ENCODE data around the gene SCYGR3.

SCYGR3 gene

GRCh38 chr2:227613272-227613660 lies 1.4 kb downstream of the SCYGR3 start:
- no peak for DNase-seq
- no peak for TF ChIP-seq CTCF (IDR thresholded peaks at IDR 0.05; ENCODE audit: low read length)
- TF ChIP-seq EZH2phosphoT487 (IDR thresholded peaks at IDR 0.05; ENCODE audit: low read length) = no peak
- no peak for TF ChIP-seq EZH2 (optimal IDR thresholded peaks at IDR 0.05; ENCODE audit: low read depth, low read length)

GRCh38 chr2:227612546-227613271 lies 1.9 kb downstream of the SCYGR3 start:
- Histone ChIP-seq H2AFZ (ENCODE audit: low read length) (no peak overlapping the region), H3K27me3 (replicated peaks; ENCODE audit: insufficient read depth, low read length) (no peaks in the 10 kb centered on the region), H3K36me3 (replicated peaks; ENCODE audit: insufficient read depth, low read length) (no peaks in the 10 kb centered on the region), H3K4me3 (ENCODE audit: low read length) (no peak overlapping the region), H3K79me2 (ENCODE audit: low read length) (no peaks in the 10 kb centered on the region), H3K9me3 (replicated peaks; ENCODE audit: insufficient read depth, low read length) (no peaks in the 10 kb centered on the region), H4K20me1 (ENCODE audit: insufficient read depth, low read length) (no peaks in the 10 kb centered on the region), H3K27ac (ENCODE audit: low read length) (no peak overlapping the region), H3K9me2 (replicated peaks; ENCODE audit: insufficient read depth, low read length) (no peaks in the 10 kb centered on the region), H3K4me1 (ENCODE audit: low read length) (peaks cover 11% of the 10 kb centered on the region), H3K4me2 (ENCODE audit: low read depth, low read length) (no peak overlapping the region), H3K9ac (ENCODE audit: low read length) (no peak overlapping the region), H3F3A (ENCODE audit: insufficient read depth, low read length) (no peaks in the 10 kb centered on the region)
- no peak for DNase-seq
- TF ChIP-seq EZH2 (optimal IDR thresholded peaks at IDR 0.05; ENCODE audit: low read depth, low read length) = no peak

More at GRCh38 chr2:227613272-227613660, 1.4 kb downstream of the SCYGR3 start:
- Histone ChIP-seq H3K27ac (ENCODE audit: low read length) (no peak overlapping the region), H2AFZ (ENCODE audit: low read length) (no peak overlapping the region), H3K4me3 (ENCODE audit: low read length) (no peak overlapping the region), H4K20me1 (ENCODE audit: insufficient read depth, low read length) (no peaks in the 10 kb centered on the region), H3K27me3 (replicated peaks; ENCODE audit: insufficient read depth, low read length) (no peaks in the 10 kb centered on the region), H3K4me1 (ENCODE audit: low read length) (peaks cover 7% of the 10 kb centered on the region), H3K36me3 (replicated peaks; ENCODE audit: insufficient read depth, low read length) (no peaks in the 10 kb centered on the region), H3K79me2 (ENCODE audit: low read length) (no peaks in the 10 kb centered on the region), H3K4me2 (ENCODE audit: low read depth, low read length) (no peak overlapping the region), H3K9me2 (replicated peaks; ENCODE audit: insufficient read depth, low read length) (no peaks in the 10 kb centered on the region), H3K9me3 (replicated peaks; ENCODE audit: insufficient read depth, low read length) (no peaks in the 10 kb centered on the region), H3F3A (ENCODE audit: insufficient read depth, low read length) (no peaks in the 10 kb centered on the region), H3K9ac (ENCODE audit: low read length) (no peak overlapping the region)

GRCh38 chr2:227610123-227610522 lies 4.5 kb downstream of the SCYGR3 start:
- peak; percentile 48 for DNase-seq
- Histone ChIP-seq H3F3A (ENCODE audit: insufficient read depth, low read length) (no peaks in the 10 kb centered on the region), H3K9me3 (replicated peaks; ENCODE audit: insufficient read depth, low read length) (no peaks in the 10 kb centered on the region), H4K20me1 (ENCODE audit: insufficient read depth, low read length) (no peaks in the 10 kb centered on the region), H2AFZ (ENCODE audit: low read length) (no peak overlapping the region), H3K36me3 (replicated peaks; ENCODE audit: insufficient read depth, low read length) (no peaks in the 10 kb centered on the region), H3K9ac (ENCODE audit: low read length) (no peak overlapping the region), H3K79me2 (ENCODE audit: low read length) (no peaks in the 10 kb centered on the region), H3K4me1 (ENCODE audit: low read length) (peaks cover 11% of the 10 kb centered on the region), H3K27ac (ENCODE audit: low read length) (no peak overlapping the region), H3K27me3 (replicated peaks; ENCODE audit: insufficient read depth, low read length) (no peaks in the 10 kb centered on the region), H3K4me2 (ENCODE audit: low read depth, low read length) (peak overlapping the region; percentile 18; the same call in 1 of the 2 replicates), H3K4me3 (ENCODE audit: low read length) (no peak overlapping the region), H3K9me2 (replicated peaks; ENCODE audit: insufficient read depth, low read length) (no peaks in the 10 kb centered on the region)
- TF ChIP-seq EZH2phosphoT487 (IDR thresholded peaks at IDR 0.05; ENCODE audit: low read length) = no peak

GRCh38 chr2:227608561-227609338 lies 5.9 kb downstream of the SCYGR3 start:
- Histone ChIP-seq H3K4me1 (ENCODE audit: low read length) (peaks cover 11% of the 10 kb centered on the region), H3K4me3 (ENCODE audit: low read length) (no peak overlapping the region), H4K20me1 (ENCODE audit: insufficient read depth, low read length) (no peaks in the 10 kb centered on the region), H3K79me2 (ENCODE audit: low read length) (no peaks in the 10 kb centered on the region), H3K9ac (ENCODE audit: low read length) (no peak overlapping the region), H3F3A (ENCODE audit: insufficient read depth, low read length) (no peaks in the 10 kb centered on the region), H3K9me3 (replicated peaks; ENCODE audit: insufficient read depth, low read length) (no peaks in the 10 kb centered on the region), H2AFZ (ENCODE audit: low read length) (no peak overlapping the region), H3K4me2 (ENCODE audit: low read depth, low read length) (no peak overlapping the region; the same call in 1 of the 2 replicates), H3K27me3 (replicated peaks; ENCODE audit: insufficient read depth, low read length) (no peaks in the 10 kb centered on the region), H3K36me3 (replicated peaks; ENCODE audit: insufficient read depth, low read length) (no peaks in the 10 kb centered on the region), H3K27ac (ENCODE audit: low read length) (no peak overlapping the region), H3K9me2 (replicated peaks; ENCODE audit: insufficient read depth, low read length) (no peaks in the 10 kb centered on the region)
- DNase-seq = peak; percentile 39
- TF ChIP-seq CTCF (IDR thresholded peaks at IDR 0.05; ENCODE audit: low read length) (no peak), EZH2 (optimal IDR thresholded peaks at IDR 0.05; ENCODE audit: low read depth, low read length) (no peak), EZH2phosphoT487 (IDR thresholded peaks at IDR 0.05; ENCODE audit: low read length) (no peak)
